COR-L47 (cell line): ENCODE data around the gene KREMEN2.

ENCODE experiments used
- DNase-seq: peaks from one replicate; lab custom pipeline; 2025; lab: John Stamatoyannopoulos, UW

The KREMEN2 gene

DNA sequence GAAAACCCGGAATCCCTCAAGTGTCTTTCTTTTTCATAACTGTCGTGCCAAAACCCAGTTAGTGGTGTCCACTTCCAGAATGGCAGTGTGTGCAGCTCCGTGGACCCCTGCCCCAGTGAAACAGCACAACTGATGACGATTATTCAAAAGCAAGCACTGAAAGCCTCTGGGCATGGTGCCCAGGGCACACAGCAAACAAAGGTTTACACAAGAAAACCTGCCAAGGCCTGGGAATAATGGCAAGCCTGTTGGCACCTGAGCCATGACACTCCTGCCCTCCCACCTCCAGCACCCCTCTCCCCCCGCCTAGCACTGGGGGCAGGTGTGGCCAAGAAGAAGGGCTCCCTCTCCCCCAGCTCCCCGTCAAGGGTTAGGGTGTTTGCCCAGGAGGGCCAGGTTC, 13.4 kb downstream of the KREMEN2 start:
- DNase-seq: peak; percentile 87

DNA sequence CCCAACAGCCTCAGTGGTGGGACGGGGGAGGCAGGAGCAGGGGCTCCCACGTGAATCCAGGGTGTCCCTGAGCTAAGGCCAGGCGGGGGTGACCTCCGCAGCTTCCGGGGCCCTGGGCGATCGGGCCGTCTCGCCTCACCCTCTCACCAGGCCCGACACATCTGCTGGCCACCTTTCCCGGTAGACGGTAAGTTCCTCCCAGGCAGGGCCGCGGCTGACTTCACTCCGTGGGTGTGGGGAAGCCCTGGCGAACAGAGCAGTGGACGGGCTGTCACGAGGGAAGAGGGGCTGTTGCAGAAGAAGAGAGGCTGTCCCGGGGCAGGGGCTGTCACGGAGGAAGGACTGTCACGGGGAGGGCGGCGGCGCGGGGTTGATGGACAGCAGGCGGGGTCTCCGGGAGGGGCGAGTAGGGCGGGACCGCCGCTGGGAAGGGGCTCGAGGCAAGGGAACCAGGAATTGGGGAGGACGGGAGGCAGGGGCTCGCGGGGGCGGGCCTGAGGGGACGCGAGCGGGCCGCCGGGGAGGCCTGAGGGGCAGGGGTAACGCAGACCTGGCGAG, 15.7 kb downstream of the KREMEN2 start:
- DNase-seq: no peak

DNA sequence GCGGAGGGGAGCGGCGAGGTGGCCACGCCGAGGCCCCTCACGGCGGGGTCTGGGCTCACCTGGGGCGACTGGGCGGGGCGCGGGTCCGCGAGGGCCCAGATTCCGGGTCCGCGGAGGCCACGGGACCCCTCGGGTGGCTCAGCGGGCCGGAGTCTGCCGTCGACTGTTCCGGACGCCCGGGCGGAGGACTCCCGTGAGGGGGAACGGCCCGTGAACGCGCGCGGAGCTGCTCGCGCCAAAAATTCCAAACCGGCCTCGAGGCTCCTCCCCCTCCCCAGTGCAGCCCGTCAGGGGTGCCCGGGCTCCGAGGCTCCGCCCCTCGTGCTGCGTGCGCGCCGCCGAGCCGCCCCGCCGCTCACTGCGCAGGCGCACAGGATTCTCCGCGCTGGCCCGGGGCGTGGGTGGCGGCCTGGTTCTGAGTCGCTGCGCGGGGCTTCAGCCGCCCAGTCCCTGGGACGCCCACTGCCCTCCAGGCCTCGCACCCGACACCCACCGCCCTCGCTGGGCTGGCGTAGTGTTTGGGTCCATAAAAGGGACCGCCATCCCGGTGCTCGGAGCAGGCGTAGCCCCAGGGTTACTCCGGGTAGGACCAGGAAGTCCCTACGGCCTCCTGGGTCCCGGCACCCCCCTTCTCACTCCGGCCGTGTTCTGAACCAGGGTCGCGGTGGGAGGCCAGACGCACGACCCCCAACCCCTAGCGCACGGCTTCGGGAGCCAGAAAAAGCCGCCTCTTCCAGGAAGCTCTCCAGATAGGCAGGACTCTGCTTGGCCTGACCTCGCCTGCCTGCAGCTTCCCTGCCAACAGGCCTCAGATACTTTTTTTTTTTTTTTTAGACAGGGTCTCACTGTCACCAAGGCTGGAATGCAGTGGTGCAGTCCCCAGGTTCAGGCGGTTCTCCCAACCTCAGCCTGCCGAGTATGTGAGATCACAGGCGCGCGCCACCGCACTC, 16.4 kb downstream of the KREMEN2 start, which contains the start of gene PKMYT1:
PKMYT1 (minus strand) TSS at position 220 of the 950 bp plus-strand sequence. CDS start 789 bp downstream, outside the sequence.
- DNase-seq: peak; percentile 88

DNA sequence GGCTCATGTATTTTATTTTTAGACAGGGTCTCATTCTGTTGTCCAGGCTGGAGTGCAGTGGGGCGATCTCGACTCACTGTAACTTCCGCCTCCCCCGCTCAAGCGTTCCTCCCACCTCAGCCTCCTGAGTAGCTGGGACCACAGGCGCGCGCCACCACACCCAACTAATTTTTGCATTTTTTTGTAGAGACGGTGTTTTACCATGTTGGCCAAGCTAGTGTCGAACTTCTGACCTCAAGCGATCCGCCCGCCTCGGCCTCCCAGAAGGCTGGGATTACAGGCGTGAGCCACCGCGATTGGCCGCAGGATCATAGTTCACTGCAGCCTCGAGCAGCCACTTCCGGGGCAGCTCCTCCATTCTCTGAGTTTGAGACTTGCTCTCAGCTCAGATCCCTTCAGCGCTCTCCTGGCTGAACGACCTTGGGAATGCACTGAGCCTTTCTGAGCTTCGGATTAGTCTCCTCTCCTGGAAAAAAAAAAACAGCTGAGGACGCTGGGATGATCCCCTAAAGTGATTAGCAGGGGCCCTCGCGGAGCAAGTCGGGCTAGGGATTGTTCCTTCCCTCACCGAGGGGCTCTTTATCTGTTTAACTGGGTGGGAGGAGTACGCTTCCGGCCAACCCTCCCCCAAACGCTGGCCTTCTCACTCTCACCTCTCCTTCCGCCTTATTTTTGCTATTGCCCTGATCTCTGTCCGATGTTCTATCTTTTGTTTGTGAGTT, 17.3 kb downstream of the KREMEN2 start:
- no peak for DNase-seq

DNA sequence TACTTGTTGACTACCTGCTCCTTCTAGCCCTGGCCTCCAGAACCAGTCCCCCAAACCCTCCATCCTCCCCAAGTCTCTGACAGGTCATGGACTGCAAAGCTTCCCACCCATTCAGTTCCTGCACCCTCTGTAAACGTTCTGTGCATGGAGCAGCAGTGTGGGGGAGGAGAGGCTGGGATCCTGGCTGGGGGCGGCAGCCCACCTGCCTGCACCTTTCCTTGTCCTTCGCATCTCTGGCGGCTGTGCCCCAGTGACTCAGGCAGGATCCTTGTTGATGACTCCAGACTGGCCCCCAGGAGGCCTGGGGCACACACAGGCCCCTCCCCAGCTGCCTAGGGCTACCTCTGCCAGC, 17.8 kb downstream of the KREMEN2 start:
- no peak for DNase-seq

DNA sequence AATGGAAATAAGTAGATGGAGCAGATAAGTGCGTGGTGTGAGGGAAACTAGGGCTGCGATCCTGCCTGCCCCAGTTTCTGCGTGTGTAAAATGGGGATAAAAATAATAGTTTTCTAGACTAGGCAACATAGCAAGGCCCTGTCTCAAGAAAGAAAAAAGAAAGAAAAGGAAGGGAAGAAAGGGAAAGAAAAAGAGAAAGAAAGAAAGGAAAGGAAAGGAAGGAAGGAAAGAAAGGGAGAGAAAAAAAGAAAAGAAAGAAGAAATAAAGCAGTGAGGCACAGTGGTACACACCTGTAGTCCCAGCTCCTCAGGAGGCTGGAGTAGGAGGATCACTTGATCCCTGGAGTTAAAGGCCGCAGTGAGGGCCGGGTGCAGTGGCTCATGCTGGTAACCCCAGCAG, 18.3 kb downstream of the KREMEN2 start:
- DNase-seq: no peak

DNA sequence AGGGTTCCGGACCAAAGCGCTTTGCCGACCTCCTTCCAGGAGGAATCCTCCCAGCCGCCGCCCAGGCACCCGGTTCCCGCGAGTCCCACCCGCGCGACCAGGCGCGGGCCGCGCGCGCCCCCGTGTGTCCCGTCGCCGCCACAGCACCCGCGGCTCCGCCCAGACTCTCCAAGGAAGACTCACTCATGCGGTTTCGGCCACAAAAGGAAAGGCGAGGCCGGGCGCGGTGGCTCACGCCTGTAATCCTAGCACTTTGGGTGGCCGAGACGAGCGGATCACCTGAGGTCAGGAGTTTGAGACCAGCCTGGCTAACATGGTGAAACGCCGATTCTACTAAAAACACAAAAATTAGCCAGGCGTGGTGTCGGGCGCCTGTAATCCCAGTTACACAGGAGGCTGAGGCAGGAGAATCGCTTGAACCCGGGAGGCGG, 19.6 kb downstream of the KREMEN2 start:
- peak; percentile 59 for DNase-seq

DNA sequence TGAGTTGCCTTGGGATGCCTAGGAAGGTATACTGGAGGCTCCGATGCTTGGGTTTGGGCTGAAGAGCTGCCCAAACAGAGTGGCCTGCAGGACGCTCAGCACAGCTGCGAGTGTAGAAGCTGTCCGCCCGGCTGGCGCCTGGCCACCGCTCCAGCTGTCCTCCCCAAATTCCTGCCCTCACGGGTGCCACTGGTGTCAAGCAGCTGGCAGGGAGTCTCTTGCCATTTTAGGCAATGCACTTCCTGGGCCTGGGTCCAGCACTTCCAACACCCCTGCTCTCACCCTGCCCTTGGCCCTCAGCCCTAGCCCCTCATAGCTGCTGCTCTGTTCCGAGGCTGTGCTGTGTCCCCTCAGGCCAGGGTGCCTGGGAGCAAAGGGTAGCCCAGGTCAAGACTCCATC, 21.4 kb downstream of the KREMEN2 start:
- DNase-seq: no peak

DNA sequence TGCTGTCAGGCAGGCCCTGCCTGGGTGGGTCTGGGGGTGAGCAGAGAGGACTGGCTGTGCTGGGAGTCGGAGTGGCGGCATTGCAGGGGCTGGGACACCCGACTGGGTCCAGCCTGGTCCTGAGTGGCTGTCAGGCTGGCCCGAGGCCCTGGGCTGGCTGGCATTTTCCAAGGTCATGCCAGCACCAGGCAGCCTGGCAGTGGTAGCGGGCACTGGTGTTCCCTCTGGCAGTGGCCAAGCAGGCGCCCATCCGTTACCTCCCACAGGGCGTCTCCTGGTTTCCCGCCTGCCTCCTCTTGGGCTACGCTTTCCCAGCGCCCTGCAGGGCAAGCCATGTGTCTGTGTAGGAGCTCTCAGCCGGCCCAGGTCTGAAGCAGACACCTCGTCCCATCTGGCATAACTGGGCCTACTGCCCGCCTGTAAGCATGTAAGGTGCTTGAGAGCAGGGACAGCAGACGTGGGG, 21.8 kb downstream of the KREMEN2 start:
- DNase-seq: no peak

DNA sequence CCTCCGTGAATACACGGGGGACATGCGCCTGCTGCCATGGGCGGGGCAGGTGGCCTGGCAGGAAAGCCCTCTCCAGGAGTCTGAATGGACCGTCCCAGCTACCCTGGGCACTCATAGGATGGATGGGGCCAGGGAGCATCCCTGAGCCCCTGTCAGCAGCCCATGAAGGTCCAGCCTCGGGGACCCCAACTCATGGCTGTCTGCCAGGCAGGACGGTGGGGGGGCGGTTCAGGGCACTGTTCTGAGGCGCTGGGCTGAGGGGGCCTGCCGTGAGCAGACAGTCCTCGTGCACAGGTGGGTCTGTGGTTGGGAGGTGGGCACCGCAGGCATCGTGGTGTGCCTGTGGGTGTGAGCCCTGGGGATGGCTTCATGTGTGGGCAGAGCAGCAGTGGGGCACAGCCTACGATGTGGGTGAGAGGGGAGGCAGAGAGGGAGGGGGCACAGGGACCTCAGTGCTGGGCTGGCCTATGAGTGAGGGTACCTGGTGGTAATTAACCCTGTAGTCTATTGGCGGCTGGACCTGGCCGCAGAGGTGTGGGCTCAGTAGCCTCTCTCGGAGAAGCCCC, 22.6 kb downstream of the KREMEN2 start:
- DNase-seq: no peak

DNA sequence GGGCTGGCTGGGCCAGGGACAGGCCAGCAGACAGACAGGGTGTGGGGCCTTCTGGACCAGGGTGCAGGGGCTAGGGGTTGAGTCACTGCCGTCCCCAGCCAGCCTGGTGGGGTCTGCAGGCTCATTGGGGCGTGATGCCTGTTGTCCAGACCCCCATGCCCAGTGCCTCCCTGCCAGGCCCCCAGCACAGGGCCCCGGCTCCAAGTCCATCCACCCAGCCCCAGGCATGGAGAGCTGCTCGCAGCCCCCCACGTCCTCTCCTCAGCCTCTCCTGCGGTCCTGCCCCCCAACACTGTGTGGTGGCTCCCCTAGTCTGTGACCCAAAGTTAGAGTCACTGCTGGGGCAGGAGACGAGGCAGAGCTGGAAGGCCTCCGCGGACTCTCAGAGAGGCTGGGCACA, 23.2 kb downstream of the KREMEN2 start:
- no peak for DNase-seq

DNA sequence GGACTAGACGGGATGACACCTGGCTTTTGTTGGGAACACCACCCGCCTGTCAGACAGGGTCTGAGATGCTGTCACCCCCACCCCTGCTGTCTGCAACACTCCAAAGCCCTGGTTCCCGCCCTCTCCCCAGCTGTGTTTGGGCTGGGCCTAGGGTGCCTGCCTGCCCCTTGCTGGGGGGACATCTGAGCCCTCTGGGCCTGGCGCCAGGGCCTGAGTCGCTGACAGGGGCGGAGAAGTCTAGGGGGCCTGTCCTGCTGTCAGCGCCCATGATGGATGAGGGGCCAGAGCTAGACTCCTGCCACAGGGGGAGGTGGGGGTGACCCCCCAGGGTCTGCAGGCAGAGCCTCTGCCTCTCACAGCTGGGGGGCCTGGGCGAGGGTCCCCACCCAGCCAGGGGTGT, 23.8 kb downstream of the KREMEN2 start:
- peak; percentile 90 for DNase-seq

DNA sequence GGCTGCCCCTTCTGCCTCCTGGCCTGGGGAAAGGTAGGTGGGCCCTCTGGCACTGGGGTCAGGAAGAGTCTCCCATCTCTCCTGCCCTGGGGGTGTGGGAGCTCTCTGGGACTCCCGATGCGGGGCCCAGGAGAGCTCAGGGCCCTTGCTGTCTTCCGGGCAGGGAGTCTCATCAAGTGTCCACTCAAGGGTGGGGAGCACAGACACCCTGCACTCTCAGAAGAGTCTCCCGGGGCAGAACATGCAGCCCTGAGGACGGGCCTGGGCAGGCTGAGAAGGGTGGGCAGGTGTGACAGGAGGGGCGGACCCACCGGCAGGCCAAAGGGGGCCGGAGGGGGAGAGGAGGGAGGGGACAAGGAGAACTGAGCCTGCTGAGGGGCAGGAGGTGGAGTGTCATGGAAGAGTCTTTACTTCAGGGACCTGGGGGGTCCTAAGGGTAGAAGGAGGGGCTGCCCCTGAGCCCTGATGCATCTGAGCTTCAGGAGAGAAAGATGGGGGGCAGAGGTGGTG, 24.6 kb downstream of the KREMEN2 start:
- no peak for DNase-seq

DNA sequence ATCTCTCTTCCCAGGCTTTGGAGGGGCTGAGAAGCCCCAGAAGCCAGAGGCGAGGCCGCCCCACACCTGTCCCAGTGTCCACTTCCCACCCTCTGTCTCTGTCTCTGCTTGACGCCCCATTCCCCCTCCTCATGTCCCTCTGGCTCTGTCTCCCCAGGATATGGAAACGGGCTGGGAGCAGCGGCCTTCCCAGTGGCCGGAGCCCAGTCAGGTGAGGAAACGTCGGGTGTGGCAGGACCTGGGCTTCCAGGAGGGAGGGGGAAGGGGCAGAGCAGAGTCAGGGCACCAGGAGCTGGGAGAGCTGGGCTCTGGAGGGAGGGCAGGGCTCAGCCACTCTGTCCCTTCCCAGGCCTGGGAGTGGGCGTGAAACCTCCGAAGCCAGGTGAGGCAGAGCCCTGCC, 26.8 kb downstream of the KREMEN2 start:
- DNase-seq: no peak

DNA sequence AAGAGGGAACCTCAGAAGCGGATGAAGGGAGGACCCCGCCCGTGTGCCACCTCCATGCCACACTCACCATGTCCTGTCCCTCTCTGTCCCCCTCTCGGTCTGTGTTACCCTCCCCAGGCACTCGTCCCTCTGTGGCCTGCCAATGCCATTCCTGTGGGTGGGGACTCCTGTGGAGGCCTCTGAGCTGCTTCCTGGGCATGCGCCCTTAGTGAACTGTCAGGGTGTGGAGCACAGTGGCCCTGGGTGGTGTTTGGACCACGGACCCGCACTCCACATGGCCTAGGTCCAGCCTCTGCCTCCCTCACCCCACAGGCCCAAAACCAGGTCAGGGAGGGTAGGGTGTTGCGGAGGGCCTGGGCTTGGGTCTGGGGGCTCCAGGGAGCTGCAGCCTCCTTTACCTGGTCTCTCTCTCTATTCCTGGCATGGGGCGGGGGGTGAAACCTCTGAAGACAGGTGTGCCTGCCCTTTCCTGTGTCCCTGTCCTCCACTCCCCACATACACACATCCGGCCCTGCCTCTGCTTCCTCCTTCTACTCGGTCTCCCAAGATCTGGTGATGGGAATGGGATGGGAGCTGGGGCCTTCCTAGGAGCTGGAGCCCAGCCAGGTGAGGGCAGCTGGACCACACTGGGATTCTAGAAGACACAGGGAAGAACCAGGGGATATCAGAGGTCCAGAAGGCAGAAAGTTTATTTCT, 27.6 kb downstream of the KREMEN2 start:
- DNase-seq: no peak

DNA sequence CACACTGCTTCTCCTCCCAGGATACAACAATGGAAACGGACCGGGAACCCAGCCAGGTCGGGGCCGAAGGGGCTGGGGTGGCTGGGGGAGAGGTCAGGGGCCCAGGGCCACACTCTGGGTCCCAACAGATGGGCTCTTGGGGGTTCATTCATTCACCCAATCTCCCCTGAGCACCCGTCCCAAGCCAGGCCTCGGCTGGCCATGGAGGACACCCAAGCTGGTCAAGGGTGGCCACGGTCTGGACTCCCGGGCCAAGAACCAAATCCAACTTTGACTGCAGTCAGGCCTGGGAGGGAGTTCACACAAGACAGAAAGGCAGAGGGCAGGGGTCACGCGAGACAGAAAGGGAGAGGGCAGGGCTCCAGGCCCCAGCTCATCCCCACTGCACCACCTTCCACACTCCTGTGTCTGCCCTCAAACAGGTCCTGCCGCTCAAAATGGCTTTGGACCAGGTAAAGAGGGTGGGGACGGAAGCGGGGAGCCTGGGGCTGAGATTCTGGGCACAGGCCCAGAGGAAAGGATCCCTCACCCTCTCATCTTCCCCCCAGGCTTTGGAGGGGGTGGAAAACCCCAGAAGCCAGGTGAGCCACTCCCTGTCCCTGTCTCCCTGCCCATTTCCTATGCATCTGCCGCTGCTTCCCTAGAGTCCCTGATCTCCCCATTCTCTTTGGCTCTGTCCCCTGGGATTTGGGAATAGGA, 28.5 kb downstream of the KREMEN2 start:
- no peak for DNase-seq

DNA sequence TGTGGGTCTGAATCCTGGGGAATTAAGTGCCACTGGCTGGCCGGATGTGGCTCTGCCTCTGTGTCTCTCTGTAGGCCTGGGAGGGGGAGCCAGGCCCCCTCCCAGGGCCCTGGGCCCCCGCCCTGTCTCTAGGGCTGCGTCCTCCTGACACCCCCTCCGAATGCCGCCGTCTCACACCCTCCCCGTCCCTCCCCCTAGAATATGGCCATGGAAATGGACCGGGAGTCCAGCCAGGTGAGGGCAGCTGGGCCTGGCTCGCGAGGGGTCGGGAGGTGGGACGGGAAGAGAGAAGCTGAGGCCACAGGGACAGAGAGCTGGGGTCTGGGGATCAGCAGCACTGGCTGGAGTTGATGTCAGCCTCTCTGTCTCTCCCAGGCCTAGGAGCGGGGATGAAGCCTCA, 32.2 kb downstream of the KREMEN2 start:
- no peak for DNase-seq

DNA sequence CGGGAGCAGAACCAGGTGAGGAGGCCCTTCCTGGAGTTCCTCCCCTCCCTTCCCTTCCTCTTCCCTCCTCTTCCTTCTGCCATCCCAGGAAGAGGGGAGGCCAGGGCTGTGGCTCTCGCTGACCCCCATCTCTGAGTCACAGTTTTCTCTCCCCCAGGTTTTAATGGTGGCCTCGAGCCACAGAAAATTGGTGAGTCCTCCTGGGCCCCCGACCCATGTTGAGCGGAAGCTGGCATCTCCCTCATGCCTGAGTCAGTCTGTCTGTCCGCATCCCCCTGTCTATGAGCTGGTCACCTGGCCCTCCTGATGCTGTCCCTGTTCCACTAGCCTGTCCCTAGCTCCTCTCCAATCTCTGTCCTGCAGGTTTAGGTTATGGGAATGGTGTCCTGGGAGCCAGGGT, 35.9 kb downstream of the KREMEN2 start:
- DNase-seq: no peak

DNA sequence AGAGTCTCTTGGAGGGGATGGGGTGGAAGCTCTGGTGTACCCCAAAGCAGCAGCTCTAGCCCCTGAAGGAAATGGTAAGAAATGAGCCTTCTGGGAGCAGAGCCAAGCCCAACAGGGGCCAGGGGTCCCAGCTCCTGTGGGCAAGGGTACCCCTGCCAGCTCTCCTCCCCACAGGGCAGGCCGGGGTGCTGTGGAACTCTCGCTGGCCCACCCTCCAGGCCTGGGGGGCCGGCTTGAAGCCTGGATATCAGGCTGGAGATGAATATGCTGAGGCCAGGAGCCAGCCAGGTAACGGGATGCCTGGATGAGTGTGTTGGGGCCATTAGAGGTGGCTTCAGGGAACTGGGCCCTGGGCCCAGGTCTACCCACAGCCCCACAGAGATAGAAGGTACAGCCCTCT, 36.5 kb downstream of the KREMEN2 start:
- no peak for DNase-seq

DNA sequence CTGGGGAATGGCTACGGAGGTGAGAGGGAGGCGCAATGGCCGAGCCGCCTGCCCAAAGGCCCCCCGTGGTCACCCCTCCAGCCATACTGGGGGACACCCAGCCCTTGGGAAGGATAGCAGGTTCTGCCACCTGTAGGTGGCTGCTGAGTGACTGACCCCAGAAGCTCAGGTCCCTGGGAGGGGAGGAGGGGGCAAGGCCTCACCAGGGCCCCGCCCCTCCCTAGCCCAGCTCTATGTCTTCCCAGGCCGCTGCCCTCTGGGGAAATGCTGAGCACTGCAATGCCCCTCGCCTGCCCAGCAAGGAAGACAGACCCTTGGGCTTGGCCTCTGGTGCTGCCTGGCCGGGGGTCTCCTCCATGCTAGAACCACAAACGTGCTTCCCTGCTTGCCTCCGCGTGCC, 37.2 kb downstream of the KREMEN2 start:
- no peak for DNase-seq
